Mucosa of gallbladder (tissue), 1 donor: ENCODE data around the gene DCST1. TPM values are rescaled to one million over a fixed set of nuclear protein-coding genes. Genes with fewer than 3 reads are reported as not detected.

Experiments
- DNase-seq: peaks from one replicate; pipeline ENCODE4 v3.0.0-alpha.2; 2020; ENCODE audit warnings: low spot score
- total RNA-seq: library from RNA; stranded (reverse); gene quantifications from one replicate; pipeline ENCODE4 v1.2.1, GENCODE V29; 2021
- donor health status: DM: no; HTN: no; CAD: no.

Gene DCST1
- total RNA-seq, 1 donor from 2014 or later, result not detected

GRCh38 chr1:155000726-155001424 lies 32.7 kb upstream of the DCST1 start:
- peak; percentile 91 for DNase-seq

- no peak for DNase-seq
These were observed 32.3 kb upstream of the DCST1 start for GRCh38 chr1:155001425-155001674.

GRCh38 chr1:155001675-155002463 lies 31.8 kb upstream of the DCST1 start:
- peak; percentile 100 for DNase-seq

- DNase-seq, result no peak
These were observed 31.0 kb upstream of the DCST1 start, which contains the start of gene ZBTB7B for GRCh38 chr1:155002464-155003226. Gene ZBTB7B, plus strand, starts transcription at chr1:155002802. Its CDS starts 11,859 bp downstream, at chr1:155014661.

- DNase-seq, result no peak
These were observed 30.3 kb upstream of the DCST1 start for GRCh38 chr1:155003227-155003765.

GRCh38 chr1:155003766-155004351 lies 29.8 kb upstream of the DCST1 start:
- no peak for DNase-seq

- no peak for DNase-seq
These were observed 29.1 kb upstream of the DCST1 start for GRCh38 chr1:155004352-155005075.

GRCh38 chr1:155005076-155006011 lies 28.3 kb upstream of the DCST1 start:
- DNase-seq, result peak; percentile 65

- no peak for DNase-seq
These were observed 27.0 kb upstream of the DCST1 start for GRCh38 chr1:155006601-155007101.

- no peak for DNase-seq
These were observed 26.3 kb upstream of the DCST1 start for GRCh38 chr1:155007251-155007828.

GRCh38 chr1:155008015-155008941 lies 25.3 kb upstream of the DCST1 start:
- no peak for DNase-seq

- no peak for DNase-seq
These were observed 24.4 kb upstream of the DCST1 start for GRCh38 chr1:155009221-155009711.

- DNase-seq, result no peak
These were observed 23.9 kb upstream of the DCST1 start for GRCh38 chr1:155009742-155010141.

GRCh38 chr1:155010211-155010918 lies 23.3 kb upstream of the DCST1 start:
- DNase-seq, result no peak

GRCh38 chr1:155011004-155011416 lies 22.6 kb upstream of the DCST1 start:
- DNase-seq, result no peak

- no peak for DNase-seq
These were observed 22.1 kb upstream of the DCST1 start for GRCh38 chr1:155011437-155012025.

- peak; percentile 68 for DNase-seq
These were observed 21.5 kb upstream of the DCST1 start for GRCh38 chr1:155012026-155012546.
